ENCODE measurements around the gene TTC23.

Gene TTC23

DNA sequence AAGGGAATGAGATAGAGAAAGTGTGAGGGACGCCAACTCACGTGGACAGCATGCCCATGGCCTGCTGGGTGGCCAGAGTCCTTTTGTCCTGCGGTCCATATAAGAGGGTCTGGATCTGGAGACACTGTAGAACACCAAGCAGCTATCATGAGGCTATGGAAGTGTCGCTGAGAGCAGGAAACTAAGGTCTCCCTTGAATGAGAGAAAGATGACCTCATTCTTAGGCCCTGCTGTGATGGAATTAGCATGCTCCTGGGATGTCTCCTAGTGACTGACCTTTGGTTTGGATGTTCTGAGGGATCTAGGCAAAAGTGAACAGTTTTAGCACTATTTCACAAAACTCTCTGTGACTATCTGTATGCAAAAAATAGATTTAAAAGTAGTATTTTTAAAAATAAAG lies 110.1 kb downstream of the TTC23 start:
- no peak for DNase-seq

GRCh38 chr15:99138491-99138982 lies 110.8 kb downstream of the TTC23 start:
- no peak for DNase-seq

DNA sequence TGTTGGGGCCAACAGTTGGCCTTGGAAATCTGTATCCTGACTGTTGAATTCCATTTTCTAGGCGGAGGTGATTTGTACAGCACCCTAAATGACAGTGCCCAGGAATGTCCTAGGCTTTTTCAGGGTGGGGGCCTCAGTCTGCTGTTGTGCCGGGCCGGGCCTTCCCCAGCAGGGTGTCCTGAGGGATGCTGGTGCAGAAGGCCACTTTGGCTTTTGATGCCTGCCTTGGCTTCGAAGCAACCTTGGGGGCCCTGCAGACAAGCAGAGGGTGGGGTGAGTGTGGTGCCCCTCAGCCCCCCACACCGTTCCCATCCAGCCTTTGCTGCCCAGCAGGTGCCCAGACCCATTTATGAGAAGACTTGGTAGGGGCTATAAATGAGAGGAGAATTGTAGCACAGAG lies 111.5 kb downstream of the TTC23 start:
- no peak for DNase-seq

GRCh38 chr15:99137111-99137546 lies 112.3 kb downstream of the TTC23 start:
- no peak for DNase-seq

DNA sequence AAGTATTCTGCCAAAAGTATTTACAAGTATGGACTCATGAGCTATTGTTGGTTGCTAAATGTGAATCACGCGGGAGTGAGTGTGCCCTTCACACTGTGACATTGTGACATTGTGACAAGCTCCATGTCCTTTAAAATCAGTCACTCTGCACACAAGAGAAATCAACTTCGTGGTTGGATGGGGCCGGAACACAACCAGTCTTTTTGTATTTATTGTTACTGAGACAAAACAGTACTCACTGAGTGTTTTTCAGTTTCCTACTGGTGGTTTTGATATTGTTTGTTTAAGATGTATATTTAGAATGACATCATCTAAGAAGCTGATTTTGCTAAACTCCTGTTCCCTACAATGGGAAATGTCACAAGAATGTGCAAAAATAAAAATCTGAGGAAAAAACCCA lies 114.2 kb downstream of the TTC23 start:
- no peak for DNase-seq

- DNase-seq, result peak in 1 of 51 donors; percentile 10
These were observed 115.0 kb downstream of the TTC23 start for GRCh38 chr15:99134317-99134821.

DNA sequence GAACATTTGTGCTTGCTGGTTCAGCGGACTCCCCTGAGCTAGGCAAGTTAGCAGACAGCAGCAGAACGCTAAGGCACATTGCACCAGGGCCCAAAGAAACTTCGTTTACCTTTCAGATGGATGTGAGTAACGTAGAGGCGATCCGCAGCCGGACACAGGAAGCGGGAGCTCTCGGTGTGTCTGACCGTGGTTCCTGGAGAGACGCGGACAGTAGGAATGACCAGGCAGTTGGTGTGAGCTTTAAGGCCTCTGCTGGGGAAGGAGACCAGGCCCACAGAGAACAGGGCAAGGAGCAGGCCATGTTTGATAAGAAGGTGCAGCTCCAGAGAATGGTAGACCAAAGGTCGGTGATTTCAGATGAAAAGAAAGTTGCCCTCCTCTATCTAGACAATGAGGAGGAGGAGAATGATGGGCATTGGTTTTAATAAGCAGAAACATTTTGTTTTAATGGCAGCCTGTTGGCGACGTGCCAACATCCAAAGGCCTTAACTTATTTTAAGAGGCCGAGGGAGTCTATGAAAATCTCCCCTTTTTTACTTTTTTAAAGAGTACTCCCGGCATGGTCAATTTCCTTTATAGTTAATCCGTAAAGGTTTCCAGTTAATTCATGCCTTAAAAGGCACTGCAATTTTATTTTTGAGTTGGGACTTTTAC lies 116.6 kb downstream of the TTC23 start:
- no peak for DNase-seq

DNA sequence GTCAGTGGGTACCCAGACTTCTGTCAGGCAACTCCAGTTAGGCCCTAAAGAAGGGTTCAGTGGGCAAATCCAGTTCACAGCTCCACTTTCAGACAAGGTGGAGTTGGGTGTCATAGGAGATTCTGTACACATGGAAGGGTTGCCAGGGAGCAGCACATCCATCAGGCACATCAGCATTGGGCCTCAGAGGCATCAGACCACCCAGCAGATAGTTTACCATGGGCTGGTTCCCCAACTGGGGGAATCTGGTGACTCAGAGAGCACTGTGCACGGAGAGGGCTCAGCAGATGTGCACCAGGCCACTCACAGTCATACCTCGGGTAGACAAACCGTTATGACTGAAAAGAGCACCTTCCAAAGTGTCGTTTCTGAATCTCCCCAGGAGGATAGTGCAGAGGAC lies 117.3 kb downstream of the TTC23 start:
- DNase-seq, result no peak

DNA sequence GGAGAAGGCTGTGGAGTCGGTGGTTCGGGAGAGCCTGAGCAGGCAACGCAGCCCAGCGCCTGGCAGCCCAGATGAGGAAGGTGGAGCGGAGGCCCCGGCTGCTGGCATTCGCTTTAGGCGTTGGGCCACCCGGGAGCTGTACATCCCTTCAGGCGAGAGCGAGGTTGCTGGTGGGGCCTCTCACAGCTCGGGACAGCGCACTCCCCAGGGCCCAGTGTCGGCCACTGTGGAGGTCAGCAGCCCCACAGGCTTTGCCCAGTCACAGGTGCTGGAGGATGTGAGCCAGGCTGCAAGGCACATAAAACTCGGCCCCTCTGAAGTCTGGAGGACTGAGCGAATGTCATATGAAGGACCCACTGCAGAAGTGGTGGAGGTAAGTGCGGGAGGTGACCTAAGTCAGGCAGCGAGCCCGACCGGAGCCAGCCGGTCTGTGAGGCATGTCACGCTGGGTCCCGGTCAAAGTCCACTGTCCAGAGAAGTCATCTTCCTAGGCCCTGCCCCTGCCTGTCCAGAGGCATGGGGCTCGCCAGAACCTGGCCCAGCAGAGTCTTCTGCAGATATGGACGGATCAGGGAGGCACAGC lies 117.8 kb downstream of the TTC23 start:
- no peak for DNase-seq

DNA sequence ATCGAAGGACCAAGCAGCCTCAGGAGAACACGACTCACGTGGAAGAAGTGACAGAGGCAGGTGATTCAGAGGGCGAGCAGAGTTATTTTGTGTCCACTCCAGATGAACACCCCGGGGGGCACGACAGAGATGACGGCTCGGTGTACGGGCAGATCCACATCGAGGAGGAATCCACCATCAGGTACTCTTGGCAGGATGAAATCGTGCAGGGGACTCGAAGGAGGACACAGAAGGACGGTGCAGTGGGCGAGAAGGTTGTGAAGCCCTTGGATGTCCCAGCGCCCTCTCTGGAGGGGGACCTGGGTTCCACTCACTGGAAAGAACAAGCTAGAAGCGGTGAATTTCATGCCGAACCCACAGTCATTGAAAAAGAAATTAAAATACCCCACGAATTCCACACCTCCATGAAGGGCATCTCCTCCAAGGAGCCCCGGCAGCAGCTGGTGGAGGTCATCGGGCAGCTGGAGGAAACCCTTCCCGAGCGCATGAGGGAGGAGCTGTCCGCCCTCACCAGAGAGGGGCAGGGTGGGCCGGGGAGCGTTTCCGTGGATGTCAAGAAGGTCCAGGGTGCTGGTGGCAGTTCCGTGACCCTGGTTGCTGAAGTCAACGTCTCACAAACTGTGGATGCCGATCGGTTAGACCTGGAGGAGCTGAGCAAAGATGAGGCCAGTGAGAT lies 118.5 kb downstream of the TTC23 start:
- no peak for DNase-seq

DNA sequence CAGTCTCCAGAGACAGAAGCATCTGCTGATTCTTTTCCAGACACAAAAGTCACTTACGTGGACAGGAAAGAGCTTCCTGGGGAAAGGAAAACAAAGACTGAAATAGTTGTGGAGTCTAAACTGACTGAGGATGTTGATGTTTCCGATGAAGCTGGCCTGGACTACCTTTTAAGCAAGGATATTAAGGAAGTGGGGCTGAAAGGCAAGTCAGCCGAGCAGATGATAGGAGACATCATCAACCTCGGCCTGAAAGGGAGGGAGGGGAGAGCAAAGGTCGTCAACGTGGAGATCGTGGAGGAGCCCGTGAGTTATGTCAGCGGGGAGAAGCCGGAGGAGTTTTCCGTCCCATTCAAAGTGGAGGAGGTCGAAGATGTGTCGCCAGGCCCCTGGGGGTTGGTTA lies 119.1 kb downstream of the TTC23 start:
- DNase-seq, result no peak

DNA sequence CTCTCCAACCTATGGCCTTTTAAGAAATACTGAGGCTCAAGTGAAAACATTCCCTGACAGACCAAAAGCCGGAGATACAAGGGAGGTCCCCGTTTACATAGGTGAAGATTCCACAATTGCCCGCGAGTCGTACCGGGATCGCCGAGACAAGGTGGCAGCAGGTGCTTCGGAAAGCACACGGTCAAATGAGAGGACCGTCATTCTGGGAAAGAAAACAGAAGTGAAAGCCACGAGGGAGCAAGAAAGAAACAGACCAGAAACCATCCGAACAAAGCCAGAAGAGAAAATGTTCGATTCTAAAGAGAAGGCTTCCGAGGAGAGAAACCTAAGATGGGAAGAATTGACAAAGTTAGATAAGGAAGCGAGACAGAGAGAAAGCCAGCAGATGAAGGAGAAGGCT lies 119.7 kb downstream of the TTC23 start:
- no peak for DNase-seq

GRCh38 chr15:99128411-99128810 lies 121.0 kb downstream of the TTC23 start:
- no peak for DNase-seq

- no peak for DNase-seq
These were observed 121.6 kb downstream of the TTC23 start for GRCh38 chr15:99127773-99128172.

DNA sequence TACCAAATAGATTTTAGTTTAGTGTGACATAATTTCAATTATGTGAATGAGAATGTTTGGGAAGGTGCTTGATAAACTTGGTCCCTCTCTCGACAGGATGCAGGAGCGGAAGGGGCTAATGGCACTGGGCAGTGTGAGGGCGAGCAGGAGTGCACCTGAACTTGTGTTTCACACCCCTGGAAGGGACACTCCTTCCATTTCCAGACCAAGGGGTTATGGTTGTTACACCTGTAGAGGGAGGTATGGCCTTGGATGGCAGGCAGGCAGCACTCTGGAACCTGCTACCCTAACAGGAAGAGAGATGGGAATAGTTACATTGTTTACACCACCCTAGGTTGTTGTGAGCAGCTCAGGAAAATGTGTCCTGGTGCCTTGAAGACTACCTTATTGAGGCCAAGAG lies 122.5 kb downstream of the TTC23 start:
- DNase-seq, result no peak

DNA sequence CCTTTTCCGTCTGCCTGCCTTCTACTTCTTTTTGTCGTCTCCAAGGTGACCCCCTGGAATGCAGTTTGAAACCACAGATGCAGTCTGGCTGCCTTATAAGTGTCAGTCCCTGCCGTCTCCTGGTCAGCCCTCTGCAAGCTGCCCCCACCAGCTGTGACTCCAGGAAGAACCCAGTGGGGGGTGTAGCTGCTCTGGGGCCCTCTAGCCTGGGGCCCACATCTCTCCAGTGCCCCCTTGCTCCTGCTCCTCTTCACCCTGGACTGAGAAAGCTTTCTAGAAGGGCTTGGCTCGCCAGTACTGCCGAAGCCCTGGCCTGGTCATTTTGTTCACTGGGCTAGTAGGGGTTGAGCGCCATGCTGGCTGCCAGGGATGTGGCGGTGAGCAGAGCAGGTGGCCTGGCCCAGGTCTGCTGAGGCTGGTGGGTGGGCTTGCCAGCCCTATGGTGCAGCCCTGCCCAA lies 123.2 kb downstream of the TTC23 start:
- DNase-seq, result no peak

DNA sequence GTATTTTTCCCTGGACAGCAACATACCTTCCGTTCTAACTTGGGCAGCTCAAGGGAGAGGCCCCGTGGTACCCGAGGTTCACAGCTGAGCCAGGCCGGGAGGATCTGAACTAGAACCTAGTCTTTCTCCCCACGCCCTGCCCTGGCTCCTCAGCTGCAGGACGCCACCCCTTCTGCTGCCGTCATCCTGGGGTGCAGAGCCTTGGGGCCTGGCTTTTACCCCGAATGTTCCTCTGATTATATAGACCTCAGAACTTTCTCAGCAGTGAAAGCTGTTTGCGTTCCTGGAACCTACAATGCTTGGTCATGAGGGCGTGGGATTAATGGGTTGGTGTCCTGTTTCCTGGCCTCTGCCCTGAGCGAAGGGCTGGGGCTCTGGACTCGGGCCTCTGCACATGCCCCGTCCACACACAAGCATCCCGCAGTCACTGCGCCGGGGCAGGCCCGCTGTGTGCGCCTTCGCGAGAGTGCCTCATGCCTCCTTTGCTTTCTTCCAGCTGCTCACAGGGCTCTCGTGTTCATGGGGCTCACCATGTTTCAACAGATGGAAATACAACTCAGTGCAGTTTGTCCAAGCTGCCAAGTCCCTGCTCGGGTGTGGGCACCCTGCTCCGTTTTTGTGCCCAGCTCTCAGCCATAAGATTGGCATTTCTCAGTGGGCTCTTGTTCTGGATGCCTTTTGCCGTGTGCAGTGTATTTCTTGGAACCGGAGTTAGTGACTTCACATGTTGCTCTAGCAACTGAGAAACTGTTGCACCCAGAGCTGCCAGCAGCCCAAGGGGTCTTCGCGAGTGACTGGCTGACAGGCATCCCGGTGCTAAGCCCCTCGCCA lies 124.1 kb downstream of the TTC23 start:
- no peak for DNase-seq

GRCh38 chr15:99124641-99125040 lies 124.7 kb downstream of the TTC23 start:
- no peak for DNase-seq

- DNase-seq, result peak; percentile 22 to 97 (median 79)
These were observed 125.5 kb downstream of the TTC23 start for GRCh38 chr15:99123713-99124451.

DNA sequence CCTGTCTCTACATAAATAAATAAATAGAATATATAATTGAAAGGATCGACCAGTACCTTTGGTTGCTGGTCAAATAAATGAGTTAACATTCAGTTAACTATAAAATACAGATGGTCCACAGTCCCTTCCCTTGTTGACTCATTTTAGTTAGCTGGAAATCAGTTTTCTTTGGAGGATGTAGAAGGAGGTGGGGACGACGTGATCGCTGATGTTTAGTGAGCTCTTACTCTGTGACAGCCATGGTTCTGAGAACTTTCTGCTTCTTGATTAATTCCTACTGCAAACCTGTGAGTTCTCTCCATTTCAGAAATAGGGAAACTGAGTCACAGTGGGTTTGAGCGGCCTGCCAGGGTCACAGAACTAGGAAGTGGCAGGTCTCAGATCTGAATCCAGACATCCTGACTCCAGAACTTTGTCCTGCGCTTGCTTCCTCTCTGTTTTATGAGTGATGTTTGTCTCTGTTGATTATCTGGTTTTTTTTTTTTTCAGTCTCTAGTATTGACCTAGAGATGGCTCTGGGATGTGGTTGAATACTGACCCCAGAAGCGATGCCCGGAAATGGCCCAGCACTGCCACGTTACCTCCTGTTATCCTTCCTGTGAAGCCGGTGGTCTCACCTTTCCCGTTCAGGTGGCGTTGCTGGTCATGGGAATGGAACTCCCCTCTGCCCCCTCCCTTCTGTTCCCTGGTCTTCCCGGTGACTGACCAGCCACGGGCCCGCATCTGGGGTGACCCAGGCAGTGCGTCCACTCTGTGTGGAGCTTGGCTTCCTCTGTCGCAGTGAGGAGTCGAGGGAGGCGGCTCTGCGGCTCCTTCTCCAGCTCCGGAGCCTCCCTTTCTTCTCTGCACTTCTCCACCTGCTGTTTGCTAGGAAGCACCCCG lies 126.3 kb downstream of the TTC23 start:
- DNase-seq, result no peak

All from hypothalamus (tissue), 51 donors.